Transverse colon (tissue), 4 donors: ENCODE results near the gene SGO2. TPM values are rescaled to one million over a fixed set of nuclear protein-coding genes. Genes with fewer than 3 reads are reported as not detected.

Source experiments
- DNase-seq: peaks from one replicate; pipeline ENCODE4 v3.0.0-alpha.2; 2019
- H3K27ac ChIP-seq, 4 donors: fragments of 200-600 bp; sonication (generic); 2 replicates each; pipeline ENCODE4 v1.5.1; 2016 to 2018; ENCODE audit warnings: inconsistent platforms in 4 of 4
- H3K27me3 ChIP-seq: fragments of 200-600 bp; sonication (generic); 2 replicates; pipeline ENCODE4 v1.5.1; 2017; ENCODE audit warnings: inconsistent platforms
- H3K36me3 ChIP-seq, 4 donors: fragments of 200-600 bp; sonication (generic); 2 replicates each; pipeline ENCODE4 v1.5.1; 2017 to 2019; ENCODE audit warnings: inconsistent platforms in 4 of 4
- H3K4me1 ChIP-seq, 4 donors: fragments of 200-600 bp; sonication (generic); 2 replicates each; pipeline ENCODE4 v1.5.1; 2017 to 2020; ENCODE audit warnings: inconsistent platforms in 4 of 4
- H3K4me3 ChIP-seq, 4 donors: fragments of 200-600 bp; sonication (generic); 1 replicate in 1 of 4; 2 replicates in 3 of 4; pipeline versions ENCODE4 v1.5.1 to v1.6.1; 2017 to 2019; ENCODE audit warnings: inconsistent platforms in 4 of 4
- H3K9me3 ChIP-seq, 2 donors: fragments of 200-600 bp; sonication (generic); 2 replicates each; pipeline ENCODE4 v1.5.1; 2017 to 2019; ENCODE audit warnings: inconsistent platforms in 2 of 2
- CTCF ChIP-seq, 5 experiments: fragments of 200-600 bp in 3 of 5; fragments of 450-650 bp in 2 of 5; sonication (generic) in 3 of 5; IDR thresholded peaks; 1 replicate in 2 of 5; 2 replicates in 3 of 5; pipeline ENCODE4 v1.5.1; 2016 to 2017; ENCODE audit warnings: antibody characterized with exemption in 5 of 5, inconsistent platforms in 3 of 5, mild to moderate bottlenecking in 2 of 5, moderate library complexity in 1 of 5
- EP300 ChIP-seq: sonication (generic); formaldehyde crosslinking; IDR thresholded peaks from one replicate; pipeline ENCODE4 v1.6.1; 2017; ENCODE audit warnings: antibody characterized with exemption, low read depth
- POLR2A ChIP-seq: fragments of 450-650 bp; IDR thresholded peaks from one replicate; pipeline ENCODE4 v1.6.1; 2016; ENCODE audit warnings: antibody characterized with exemption, mild to moderate bottlenecking, moderate library complexity
- POLR2AphosphoS5 ChIP-seq, 3 donors: sonication (generic); formaldehyde crosslinking; IDR thresholded peaks; one replicate each; pipeline ENCODE4 v1.6.1; 2016; ENCODE audit warnings: antibody characterized with exemption in 3 of 3
- WGBS, 2 donors: methylation state at CpG; one replicate each; pipeline ENCODE4 v1.1.5; 2018; ENCODE audit warnings: low coverage in 1 of 2; 5-methylcytosine and 5-hydroxymethylcytosine counted together
- in situ Hi-C, 4 donors: fragments of 200-750 bp; cut with MboI; loops; one replicate each; pipeline versions ENCODE4 v1.15.0 to v1.15.1; 2017; ENCODE audit warnings: low sequenced_read_pairs in 3 of 4, low pct_ligation_motif_present in 1 of 4, low pct_unique_long_range_greater_than_20kb in 1 of 4
- intact Hi-C: fragments of 100-400 bp; cut with DNase I; formaldehyde crosslinking; loops from one replicate; pipeline ENCODE4 v1.15.1; 2023; ENCODE audit warnings: low total_unique reads
- total RNA-seq, 4 donors: library from RNA; depleted of rRNA; stranded (reverse); fragments of >200 nt; gene quantifications; one replicate each; pipeline ENCODE4 v1.1.0, GENCODE V29; 2016

SGO2 gene
- total RNA-seq, 4 donors from 2014 or later = 0.75 to 4.8 (median 2.9) TPM

GRCh38 chr2:200599206-200599605 is 73.2 kb downstream of the SGO2 start:
- Histone ChIP-seq H3K36me3 (no peaks in the 10 kb centered on the region), H3K27me3 (no peaks in the 10 kb centered on the region), H3K9me3 (no peaks in the 10 kb centered on the region), H3K27ac (no peak overlapping the region), H3K4me3 (no peak overlapping the region), H3K4me1 (peaks cover 0 to 10% (median 2%) of the 10 kb centered on the region in 4 donors)
- no peak for TF ChIP-seq CTCF (IDR thresholded peaks at IDR 0.05)
- no peak for TF ChIP-seq POLR2AphosphoS5 (IDR thresholded peaks at IDR 0.05)
- TF ChIP-seq EP300 = no peak
- TF ChIP-seq POLR2A = no peak
- in situ Hi-C loops = no loop called here
- intact Hi-C loops = no loop called here
- WGBS, 2 donors = 68 to 77% methylated on average over 2 to 3 of the region's 3 CpGs
- DNase-seq = no peak

GRCh38 chr2:200600549-200601225 is 74.7 kb downstream of the SGO2 start:
- in situ Hi-C loops (no loop called here), intact Hi-C loops (no loop called here)
- H3K4me1 ChIP-seq = peaks cover 0 to 10% (median 2%) of the 10 kb centered on the region in 4 donors
- no peaks in the 10 kb centered on the region for H3K9me3 ChIP-seq
- TF ChIP-seq EP300 (no peak), POLR2AphosphoS5 (IDR thresholded peaks at IDR 0.05) (no peak), CTCF (IDR thresholded peaks at IDR 0.05) (no peak), POLR2A (no peak)
- no peaks in the 10 kb centered on the region for H3K36me3 ChIP-seq
- no peak for DNase-seq
- no peak overlapping the region for H3K4me3 ChIP-seq
- no peak overlapping the region for H3K27ac ChIP-seq
- no peaks in the 10 kb centered on the region for H3K27me3 ChIP-seq
- 43 to 53% methylated on average over 7 of the region's 7 CpGs for WGBS, 2 donors

- H3K27me3 ChIP-seq = no peaks in the 10 kb centered on the region
- DNase-seq = no peak
- no peaks in the 10 kb centered on the region for H3K36me3 ChIP-seq
- no peak overlapping the region for H3K4me3 ChIP-seq
- 93% methylated on average over 4 of the region's 4 CpGs; no CpG with 5 or more reads in 1 of the 2 donors for WGBS, 2 donors
- H3K27ac ChIP-seq = no peak overlapping the region
- no peaks in the 10 kb centered on the region for H3K9me3 ChIP-seq
- no peaks in the 10 kb centered on the region for H3K4me1 ChIP-seq
- intact Hi-C loops = no loop called here
- in situ Hi-C loops = no loop called here
- TF ChIP-seq POLR2A (no peak), CTCF (IDR thresholded peaks at IDR 0.05) (no peak), EP300 (no peak), POLR2AphosphoS5 (IDR thresholded peaks at IDR 0.05) (no peak)
These were observed 76.6 kb downstream of the SGO2 start for GRCh38 chr2:200602584-200602983.

GRCh38 chr2:200603972-200604371 is 78.0 kb downstream of the SGO2 start:
- intact Hi-C loops = no loop called here
- H3K9me3 ChIP-seq = no peaks in the 10 kb centered on the region
- no peaks in the 10 kb centered on the region for H3K27me3 ChIP-seq
- 43 to 73% methylated on average over 1 to 3 of the region's 3 CpGs for WGBS, 2 donors
- no peak overlapping the region for H3K27ac ChIP-seq
- no peak overlapping the region for H3K4me3 ChIP-seq
- in situ Hi-C loops = no loop called here
- no peak for DNase-seq
- TF ChIP-seq CTCF (IDR thresholded peaks at IDR 0.05) (no peak), POLR2A (no peak)
- no peaks in the 10 kb centered on the region for H3K4me1 ChIP-seq
- no peaks in the 10 kb centered on the region for H3K36me3 ChIP-seq
